SK-N-MC (cell line): ENCODE measurements around the gene DLG2.

Source experiments
- EZH2 ChIP-seq: fragments of 200-600 bp; sonication (generic); IDR thresholded peaks from one replicate; pipeline ENCODE4 v1.6.1; 2017; ENCODE audit warnings: antibody characterized with exemption
- FOXP2 ChIP-seq: optimal IDR thresholded peaks from 2 replicates; pipeline ENCODE3; 2011; ENCODE audit warnings: mild to moderate bottlenecking, moderate library complexity; ENCODE audit not compliant: insufficient read depth; ENCODE audit errors: extremely low read length, control extremely low read depth
- POLR2AphosphoS5 ChIP-seq: IDR thresholded peaks from 2 replicates; pipeline ENCODE4 v1.6.1; 2012; ENCODE audit warnings: mild to moderate bottlenecking, low read depth, low read length, borderline replicate concordance

GRCh38 chr11:83918476-83918875 is 1708.7 kb downstream of the DLG2 start:
- TF ChIP-seq EZH2 (no peak), POLR2AphosphoS5 (no peak), FOXP2 (no peak)
